Neural crest cell (in vitro differentiated cells): ENCODE results near the gene ROBO3. TPM values are rescaled to one million over a fixed set of nuclear protein-coding genes. Genes with fewer than 3 reads are reported as not detected.

Source experiments
- DNase-seq: peaks from one replicate; pipeline ENCODE4 v3.0.0; 2021; ENCODE audit warnings: low read depth, mixed read lengths, low spot score
- H3K27ac Mint-ChIP-seq: one replicate; pipeline ENCODE4 v1.8.0; 2021; ENCODE audit warnings: mild to moderate bottlenecking, mixed read lengths; ENCODE audit not compliant: unreplicated experiment
- H3K27me3 Mint-ChIP-seq: 2 replicates; pipeline ENCODE4 v1.8.0; 2021; ENCODE audit warnings: low read depth, mild to moderate bottlenecking, mixed read lengths
- H3K36me3 Mint-ChIP-seq: 2 replicates; pipeline ENCODE4 v1.8.0; 2021; ENCODE audit warnings: low read depth, mild to moderate bottlenecking, mixed read lengths
- H3K4me1 Mint-ChIP-seq: 2 replicates; pipeline ENCODE4 v1.8.0; 2021; ENCODE audit warnings: mixed read lengths
- H3K4me3 Mint-ChIP-seq: one replicate; pipeline ENCODE4 v1.8.0; 2021; ENCODE audit warnings: mild to moderate bottlenecking, mixed read lengths
- H3K9me3 Mint-ChIP-seq: 2 replicates; pipeline ENCODE4 v1.8.0; 2021; ENCODE audit warnings: mixed read lengths
- total RNA-seq: library from RNA; stranded (reverse); gene quantifications from 2 replicates; pipeline ENCODE4 v1.2.1, GENCODE V29; 2021
- TF ChIP-seq, protein P1 (sequence below): fragments of 200-600 bp; sonication (generic); conservative IDR thresholded peaks from 2 replicates; pipeline ENCODE4 v1.5.0; 2021; ENCODE audit warnings: antibody characterized with exemption, mild to moderate bottlenecking

Gene ROBO3
- total RNA-seq, 1 donor from 2014 or later: 19.7 TPM

DNA sequence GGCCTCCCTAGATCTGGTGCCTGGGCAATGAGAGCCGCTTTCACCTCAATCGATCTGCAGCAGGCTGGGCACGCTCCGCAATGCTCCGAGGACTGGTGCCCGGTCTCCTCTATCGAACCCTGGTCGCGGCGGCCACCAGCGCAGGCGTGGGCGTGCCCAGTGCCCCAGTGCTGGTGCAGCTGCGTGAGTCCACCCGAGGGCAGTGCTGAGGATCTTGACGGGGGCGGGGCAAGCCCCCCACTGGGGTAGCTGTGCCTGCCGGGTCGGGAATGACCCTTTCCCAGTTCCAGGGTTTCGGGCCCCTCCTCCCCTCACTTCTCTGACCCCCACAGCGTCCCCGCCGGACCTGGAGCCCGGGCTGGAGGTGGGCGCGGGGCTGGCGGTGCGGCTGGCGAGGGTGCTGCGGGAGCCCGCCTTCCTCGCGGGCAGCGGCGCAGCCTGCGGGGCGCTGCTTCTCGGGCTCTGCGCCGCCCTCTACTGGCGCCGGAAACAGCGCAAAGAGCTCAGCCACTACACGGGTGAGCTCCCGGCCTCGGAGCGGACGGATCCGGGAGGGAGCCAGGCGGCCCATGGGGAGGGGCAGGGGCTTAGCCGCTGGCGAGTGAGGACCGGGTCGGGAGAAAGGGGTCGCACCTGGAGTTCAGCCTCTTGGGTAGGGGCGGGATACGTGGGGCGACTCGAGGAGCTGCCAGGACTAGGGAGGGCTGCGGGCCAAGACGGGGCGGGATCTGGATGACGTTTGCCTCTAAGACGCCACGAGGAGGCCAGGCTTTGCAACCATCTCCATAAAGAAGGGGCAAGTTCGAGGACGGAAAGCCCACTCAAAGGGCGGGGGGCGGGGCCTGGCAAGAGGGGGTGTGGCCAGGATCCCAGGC, 10.9 kb downstream of the ROBO3 start:
- no peaks in the 10 kb centered on the region for H3K9me3 Mint-ChIP-seq
- peaks cover 56% of the 10 kb centered on the region for H3K27me3 Mint-ChIP-seq
- H3K36me3 Mint-ChIP-seq: no peaks in the 10 kb centered on the region
- H3K4me3 Mint-ChIP-seq: peak overlapping the region; percentile 95
- H3K4me1 Mint-ChIP-seq: peaks cover 11% of the 10 kb centered on the region
- H3K27ac Mint-ChIP-seq: peak overlapping the region; percentile 99
- DNase-seq: peak; percentile 82
- TF ChIP-seq, protein P1, sequence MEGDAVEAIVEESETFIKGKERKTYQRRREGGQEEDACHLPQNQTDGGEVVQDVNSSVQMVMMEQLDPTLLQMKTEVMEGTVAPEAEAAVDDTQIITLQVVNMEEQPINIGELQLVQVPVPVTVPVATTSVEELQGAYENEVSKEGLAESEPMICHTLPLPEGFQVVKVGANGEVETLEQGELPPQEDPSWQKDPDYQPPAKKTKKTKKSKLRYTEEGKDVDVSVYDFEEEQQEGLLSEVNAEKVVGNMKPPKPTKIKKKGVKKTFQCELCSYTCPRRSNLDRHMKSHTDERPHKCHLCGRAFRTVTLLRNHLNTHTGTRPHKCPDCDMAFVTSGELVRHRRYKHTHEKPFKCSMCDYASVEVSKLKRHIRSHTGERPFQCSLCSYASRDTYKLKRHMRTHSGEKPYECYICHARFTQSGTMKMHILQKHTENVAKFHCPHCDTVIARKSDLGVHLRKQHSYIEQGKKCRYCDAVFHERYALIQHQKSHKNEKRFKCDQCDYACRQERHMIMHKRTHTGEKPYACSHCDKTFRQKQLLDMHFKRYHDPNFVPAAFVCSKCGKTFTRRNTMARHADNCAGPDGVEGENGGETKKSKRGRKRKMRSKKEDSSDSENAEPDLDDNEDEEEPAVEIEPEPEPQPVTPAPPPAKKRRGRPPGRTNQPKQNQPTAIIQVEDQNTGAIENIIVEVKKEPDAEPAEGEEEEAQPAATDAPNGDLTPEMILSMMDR: peak; percentile 77

DNA sequence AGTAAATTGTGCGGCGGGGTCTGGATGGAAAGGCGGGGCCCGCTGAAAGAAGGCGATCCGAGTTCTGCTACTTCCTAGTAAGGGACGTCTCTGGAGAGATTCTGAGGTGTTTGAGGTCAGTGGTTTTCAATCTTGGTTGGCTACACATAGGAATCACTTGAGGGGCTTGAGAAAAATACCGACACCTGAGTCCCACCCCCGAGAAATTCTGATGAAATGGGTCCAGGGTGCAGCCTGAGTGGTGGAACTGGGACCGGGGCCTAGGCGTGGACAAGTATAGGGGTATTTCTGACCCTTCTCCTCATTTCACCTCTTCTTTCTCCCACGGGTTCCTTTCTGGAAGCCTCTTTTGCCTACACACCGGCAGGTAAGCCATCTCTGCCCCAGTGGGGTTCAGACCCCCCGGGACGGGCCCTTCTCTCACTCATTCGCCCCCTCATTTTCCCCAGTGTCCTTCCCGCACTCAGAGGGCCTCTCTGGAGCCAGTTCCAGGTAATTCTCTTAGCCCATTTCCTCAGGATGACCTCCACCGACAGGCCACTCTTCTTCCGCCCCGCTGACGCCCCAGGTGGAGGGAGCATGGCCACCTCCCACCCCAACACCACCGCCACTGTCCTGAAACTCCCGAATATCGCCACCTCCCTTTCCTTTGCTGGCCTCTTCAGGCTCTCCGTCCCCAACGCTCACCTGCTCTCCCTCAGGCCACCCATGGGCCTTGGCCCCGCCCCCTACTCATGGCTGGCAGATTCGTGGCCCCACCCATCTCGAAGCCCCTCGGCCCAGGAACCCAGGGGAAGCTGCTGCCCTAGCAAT, 11.8 kb downstream of the ROBO3 start:
- Mint-ChIP-seq H3K9me3 (no peaks in the 10 kb centered on the region), H3K36me3 (no peaks in the 10 kb centered on the region), H3K27me3 (peaks cover 48% of the 10 kb centered on the region), H3K27ac (peak overlapping the region; percentile 99), H3K4me3 (peak overlapping the region; percentile 95), H3K4me1 (peaks cover 14% of the 10 kb centered on the region)
- DNase-seq: no peak
- TF ChIP-seq, protein P1: no peak

DNA sequence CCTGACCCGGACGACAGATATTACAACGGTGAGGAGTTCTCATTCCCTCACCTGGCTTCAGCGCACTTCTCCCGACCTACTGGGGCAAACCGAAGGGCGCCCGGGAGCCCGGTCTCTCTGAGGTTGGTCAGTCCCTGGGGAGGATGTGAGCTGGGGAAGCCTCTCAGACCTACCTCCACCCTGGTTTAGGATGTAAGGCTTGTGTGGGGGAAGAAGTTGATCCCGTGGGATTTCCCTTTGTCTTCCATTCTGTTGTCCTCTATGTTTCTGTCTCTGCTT, 12.3 kb downstream of the ROBO3 start:
- Mint-ChIP-seq H3K27me3 (peaks cover 43% of the 10 kb centered on the region), H3K4me3 (peak overlapping the region; percentile 38), H3K36me3 (no peaks in the 10 kb centered on the region), H3K27ac (no peak overlapping the region), H3K9me3 (no peaks in the 10 kb centered on the region), H3K4me1 (peaks cover 19% of the 10 kb centered on the region)
- DNase-seq: no peak
- TF ChIP-seq, protein P1: no peak

DNA sequence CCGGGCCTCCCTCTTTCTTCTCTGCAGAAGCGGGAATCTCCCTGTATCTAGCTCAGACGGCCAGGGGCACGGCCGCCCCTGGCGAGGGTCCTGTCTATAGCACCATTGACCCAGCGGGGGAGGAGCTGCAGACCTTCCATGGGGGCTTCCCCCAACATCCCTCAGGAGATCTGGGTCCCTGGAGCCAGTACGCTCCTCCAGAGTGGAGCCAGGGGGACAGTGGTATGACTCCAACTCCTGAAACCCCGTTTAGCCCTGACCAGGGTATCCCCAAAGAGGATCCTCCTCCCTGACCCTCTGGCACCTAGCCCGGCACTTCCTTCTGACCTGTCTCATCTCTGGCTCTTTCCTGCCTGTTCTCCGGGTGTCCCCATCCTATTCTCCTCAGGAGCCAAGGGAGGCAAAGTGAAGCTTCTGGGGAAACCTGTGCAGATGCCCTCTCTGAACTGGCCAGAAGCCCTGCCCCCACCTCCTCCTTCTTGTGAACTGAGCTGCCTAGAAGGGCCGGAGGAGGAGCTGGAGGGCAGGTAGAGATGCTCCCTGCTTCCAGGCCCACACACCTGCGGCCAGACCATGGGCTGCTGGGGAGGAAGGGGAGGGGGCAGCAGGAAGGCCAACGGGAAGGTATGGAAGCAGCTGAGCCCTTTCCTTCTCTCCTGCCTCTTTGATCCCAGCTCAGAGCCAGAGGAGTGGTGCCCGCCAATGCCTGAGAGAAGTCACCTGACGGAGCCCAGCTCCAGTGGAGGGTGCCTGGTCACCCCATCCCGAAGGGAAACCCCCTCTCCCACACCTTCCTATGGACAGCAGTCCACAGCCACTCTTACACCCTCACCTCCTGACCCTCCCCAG, 12.9 kb downstream of the ROBO3 start:
- Mint-ChIP-seq H3K27ac (no peak overlapping the region), H3K4me1 (peaks cover 25% of the 10 kb centered on the region), H3K27me3 (peaks cover 37% of the 10 kb centered on the region), H3K9me3 (no peaks in the 10 kb centered on the region), H3K36me3 (no peaks in the 10 kb centered on the region), H3K4me3 (peak overlapping the region; percentile 38)
- DNase-seq: no peak
- TF ChIP-seq, protein P1: no peak

DNA sequence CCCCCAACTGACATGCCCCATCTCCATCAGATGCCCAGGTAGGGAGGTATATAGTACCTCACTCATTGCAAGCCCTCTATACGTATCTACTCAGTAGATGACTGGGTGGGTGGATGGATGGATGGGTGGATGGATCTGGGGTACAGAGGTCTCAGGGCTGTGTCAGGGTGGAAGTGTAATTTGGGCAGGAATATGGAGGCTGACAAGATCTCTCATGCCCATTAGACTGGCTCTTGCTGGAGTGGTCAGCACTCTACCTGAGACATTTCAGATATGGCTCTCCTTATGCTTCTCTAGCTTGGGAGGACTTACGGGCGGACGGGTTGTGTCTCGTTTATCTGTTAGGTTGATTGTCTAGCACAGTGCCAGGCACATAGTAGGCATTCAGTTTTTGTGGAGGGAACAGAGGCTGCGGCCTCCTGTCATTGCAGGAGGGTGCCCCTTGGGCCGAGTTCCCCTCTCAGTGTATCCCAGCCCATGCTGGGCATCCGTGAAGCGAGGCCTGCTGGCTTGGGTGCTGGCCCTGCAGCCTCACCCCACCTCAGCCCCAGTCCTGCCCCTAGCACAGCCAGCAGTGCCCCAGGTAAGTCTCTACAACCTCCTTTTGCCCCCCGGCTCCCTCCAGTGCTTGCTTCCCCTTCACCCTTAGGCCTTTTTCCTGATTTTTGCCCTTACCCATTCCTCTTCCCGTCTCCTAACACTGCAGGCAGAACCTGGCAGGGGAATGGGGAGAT, 13.7 kb downstream of the ROBO3 start:
- no peak for DNase-seq
- no peak overlapping the region for H3K27ac Mint-ChIP-seq
- H3K9me3 Mint-ChIP-seq: no peaks in the 10 kb centered on the region
- no peaks in the 10 kb centered on the region for H3K36me3 Mint-ChIP-seq
- TF ChIP-seq, protein P1: no peak
- H3K27me3 Mint-ChIP-seq: peaks cover 29% of the 10 kb centered on the region
- H3K4me3 Mint-ChIP-seq: peak overlapping the region; percentile 32
- peaks cover 28% of the 10 kb centered on the region for H3K4me1 Mint-ChIP-seq
